K562 (cell line): Measurements from ENCODE around the gene ADGRB3. TPM values are rescaled to one million over a fixed set of nuclear protein-coding genes. Genes with fewer than 3 reads are reported as not detected.
A peak's percentile ranks its signal among the peaks of the same experiment; 100 is the strongest.

Experiments
- CHAMP1 ChIP-seq: fragments of 450-650 bp; IDR thresholded peaks from 2 replicates; pipeline ENCODE4 v1.6.1; 2016; ENCODE audit warnings: mild to moderate bottlenecking
- CTBP1 ChIP-seq: fragments of 450-650 bp; IDR thresholded peaks from 2 replicates; pipeline ENCODE4 v1.6.1; 2016; ENCODE audit warnings: borderline replicate concordance
- HDAC1 ChIP-seq, 2 experiments: fragments of 450-650 bp; IDR thresholded peaks; 2 replicates each; pipeline ENCODE4 v1.6.1; 2016 to 2017; ENCODE audit warnings: inconsistent platforms in 1 of 2, mild to moderate bottlenecking in 1 of 2, moderate library complexity in 1 of 2
- MAFF ChIP-seq: IDR thresholded peaks from 2 replicates; pipeline ENCODE4 v1.6.1; 2012; ENCODE audit warnings: low read length, improper control_type of control experiment
- NR2C1 ChIP-seq, 2 experiments: fragments of 450-650 bp; IDR thresholded peaks; 2 replicates each; pipeline ENCODE4 v1.6.1; 2017; ENCODE audit warnings: mild to moderate bottlenecking in 2 of 2, antibody characterized with exemption in 1 of 2, inconsistent platforms in 1 of 2, missing compliant biosample characterization in 1 of 2, missing genetic modification characterization in 1 of 2
- RBFOX2 ChIP-seq: fragments of 200-400 bp; formaldehyde crosslinking; IDR thresholded peaks from 2 replicates; pipeline ENCODE4 v1.6.1; 2017; ENCODE audit warnings: low read depth, mild to moderate bottlenecking, low read length, moderate library complexity
- SMARCA4 ChIP-seq: fragments of 450-650 bp; IDR thresholded peaks from 2 replicates; pipeline ENCODE4 v1.6.1; 2016
- ZNF589 ChIP-seq: fragments of 200-800 bp; sonication (Bioruptor generic); IDR thresholded peaks from 2 replicates; pipeline ENCODE4 v1.6.1; 2016; ENCODE audit warnings: low read depth, missing genetic modification characterization, missing compliant biosample characterization
- polyA plus RNA-seq, 8 experiments: library from polyadenylated mRNA; depleted of rRNA in 4 of 8; stranded (reverse) in 5 of 8; unstranded in 3 of 8; fragments of >200 nt; fragmentation: Nextera tagmentation in 2 of 8; fragmentation: Illumina TruSeq in 1 of 8; extraction: Ambion mirVana in 2 of 8; extraction: Trizol in 1 of 8; gene quantifications; 2 replicates each; pipeline versions ENCODE4 v1.2.1 to v1.2.3, GENCODE V29; 2011 to 2014; ENCODE audit warnings: inconsistent platforms in 1 of 8, missing spikeins in 1 of 8
- total RNA-seq, 7 experiments: library from RNA; depleted of rRNA in 6 of 7; stranded (reverse); fragments of >200 nt in 6 of 7; fragmentation: Illumina TruSeq in 2 of 7; extraction: Trizol in 2 of 7; gene quantifications; 2 replicates each; pipeline versions ENCODE4 v1.2.1 to v1.2.3, GENCODE V29; 2011 to 2021; ENCODE audit warnings: low replicate concordance in 1 of 7
- TF ChIP-seq, protein P1 (sequence below): fragments of 450-650 bp; IDR thresholded peaks from 2 replicates; pipeline ENCODE4 v1.6.1; 2017; ENCODE audit warnings: antibody characterized with exemption, mild to moderate bottlenecking
- TF ChIP-seq, protein P2 (sequence below), 3 experiments: fragments of 200-800 bp in 1 of 3; fragments of 250-450 bp in 1 of 3; fragments of 450-650 bp in 1 of 3; sonication (Bioruptor Pico) in 1 of 3; sonication (Bioruptor generic) in 1 of 3; formaldehyde crosslinking in 1 of 3; IDR thresholded peaks; 2 replicates each; pipeline versions ENCODE4 v1.6.1 to v1.8.0; 2016 to 2022; ENCODE audit warnings: mild to moderate bottlenecking in 2 of 3, missing genetic modification characterization in 2 of 3, missing compliant biosample characterization in 1 of 3, moderate library complexity in 1 of 3
- TF ChIP-seq, protein P3 (sequence below): IDR thresholded peaks from 2 replicates; pipeline ENCODE4 v1.6.1; 2012; ENCODE audit warnings: low read depth, low read length, improper control_type of control experiment, borderline replicate concordance

Gene ADGRB3
- total and polyA plus RNA-seq, 9 of the 15 experiments (the other 6 are each of a cell fraction or from before 2014, with no cell fraction given): 0.90 to 7.8 (median 2.4) TPM

DNA sequence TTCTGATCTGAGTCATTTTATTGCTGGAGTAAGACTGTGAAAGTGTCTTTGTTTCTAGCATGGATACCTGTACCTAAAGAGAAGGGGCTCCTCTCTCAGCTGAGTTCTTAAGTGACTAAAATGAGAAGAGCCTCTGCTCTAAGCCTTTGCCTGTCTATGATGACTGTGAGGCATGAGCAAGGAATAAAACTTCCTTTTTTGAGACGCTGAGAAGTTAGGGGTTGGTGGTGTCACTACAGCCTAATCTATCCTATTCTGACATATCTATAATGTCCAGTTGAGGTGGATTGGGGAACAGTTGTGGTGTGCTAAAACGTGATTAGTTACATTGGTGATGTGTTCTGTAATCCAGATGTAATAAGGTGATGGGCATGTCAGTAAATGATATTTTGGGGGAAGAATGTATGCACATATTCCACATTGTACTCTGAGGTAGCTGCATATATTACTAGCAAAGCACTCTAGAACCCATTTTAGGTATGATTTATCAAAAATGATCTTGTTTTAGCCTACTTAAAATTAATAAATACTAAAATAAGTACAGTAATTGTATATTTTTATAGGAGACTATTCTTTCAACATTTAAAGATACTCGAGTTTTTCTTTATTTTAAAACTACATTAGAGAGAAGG, 18.1 kb downstream of the ADGRB3 start (continued):
- TF ChIP-seq, protein P1, sequence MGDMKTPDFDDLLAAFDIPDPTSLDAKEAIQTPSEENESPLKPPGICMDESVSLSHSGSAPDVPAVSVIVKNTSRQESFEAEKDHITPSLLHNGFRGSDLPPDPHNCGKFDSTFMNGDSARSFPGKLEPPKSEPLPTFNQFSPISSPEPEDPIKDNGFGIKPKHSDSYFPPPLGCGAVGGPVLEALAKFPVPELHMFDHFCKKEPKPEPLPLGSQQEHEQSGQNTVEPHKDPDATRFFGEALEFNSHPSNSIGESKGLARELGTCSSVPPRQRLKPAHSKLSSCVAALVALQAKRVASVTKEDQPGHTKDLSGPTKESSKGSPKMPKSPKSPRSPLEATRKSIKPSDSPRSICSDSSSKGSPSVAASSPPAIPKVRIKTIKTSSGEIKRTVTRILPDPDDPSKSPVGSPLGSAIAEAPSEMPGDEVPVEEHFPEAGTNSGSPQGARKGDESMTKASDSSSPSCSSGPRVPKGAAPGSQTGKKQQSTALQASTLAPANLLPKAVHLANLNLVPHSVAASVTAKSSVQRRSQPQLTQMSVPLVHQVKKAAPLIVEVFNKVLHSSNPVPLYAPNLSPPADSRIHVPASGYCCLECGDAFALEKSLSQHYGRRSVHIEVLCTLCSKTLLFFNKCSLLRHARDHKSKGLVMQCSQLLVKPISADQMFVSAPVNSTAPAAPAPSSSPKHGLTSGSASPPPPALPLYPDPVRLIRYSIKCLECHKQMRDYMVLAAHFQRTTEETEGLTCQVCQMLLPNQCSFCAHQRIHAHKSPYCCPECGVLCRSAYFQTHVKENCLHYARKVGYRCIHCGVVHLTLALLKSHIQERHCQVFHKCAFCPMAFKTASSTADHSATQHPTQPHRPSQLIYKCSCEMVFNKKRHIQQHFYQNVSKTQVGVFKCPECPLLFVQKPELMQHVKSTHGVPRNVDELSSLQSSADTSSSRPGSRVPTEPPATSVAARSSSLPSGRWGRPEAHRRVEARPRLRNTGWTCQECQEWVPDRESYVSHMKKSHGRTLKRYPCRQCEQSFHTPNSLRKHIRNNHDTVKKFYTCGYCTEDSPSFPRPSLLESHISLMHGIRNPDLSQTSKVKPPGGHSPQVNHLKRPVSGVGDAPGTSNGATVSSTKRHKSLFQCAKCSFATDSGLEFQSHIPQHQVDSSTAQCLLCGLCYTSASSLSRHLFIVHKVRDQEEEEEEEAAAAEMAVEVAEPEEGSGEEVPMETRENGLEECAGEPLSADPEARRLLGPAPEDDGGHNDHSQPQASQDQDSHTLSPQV: peak; percentile 56
- TF ChIP-seq, protein P2, sequence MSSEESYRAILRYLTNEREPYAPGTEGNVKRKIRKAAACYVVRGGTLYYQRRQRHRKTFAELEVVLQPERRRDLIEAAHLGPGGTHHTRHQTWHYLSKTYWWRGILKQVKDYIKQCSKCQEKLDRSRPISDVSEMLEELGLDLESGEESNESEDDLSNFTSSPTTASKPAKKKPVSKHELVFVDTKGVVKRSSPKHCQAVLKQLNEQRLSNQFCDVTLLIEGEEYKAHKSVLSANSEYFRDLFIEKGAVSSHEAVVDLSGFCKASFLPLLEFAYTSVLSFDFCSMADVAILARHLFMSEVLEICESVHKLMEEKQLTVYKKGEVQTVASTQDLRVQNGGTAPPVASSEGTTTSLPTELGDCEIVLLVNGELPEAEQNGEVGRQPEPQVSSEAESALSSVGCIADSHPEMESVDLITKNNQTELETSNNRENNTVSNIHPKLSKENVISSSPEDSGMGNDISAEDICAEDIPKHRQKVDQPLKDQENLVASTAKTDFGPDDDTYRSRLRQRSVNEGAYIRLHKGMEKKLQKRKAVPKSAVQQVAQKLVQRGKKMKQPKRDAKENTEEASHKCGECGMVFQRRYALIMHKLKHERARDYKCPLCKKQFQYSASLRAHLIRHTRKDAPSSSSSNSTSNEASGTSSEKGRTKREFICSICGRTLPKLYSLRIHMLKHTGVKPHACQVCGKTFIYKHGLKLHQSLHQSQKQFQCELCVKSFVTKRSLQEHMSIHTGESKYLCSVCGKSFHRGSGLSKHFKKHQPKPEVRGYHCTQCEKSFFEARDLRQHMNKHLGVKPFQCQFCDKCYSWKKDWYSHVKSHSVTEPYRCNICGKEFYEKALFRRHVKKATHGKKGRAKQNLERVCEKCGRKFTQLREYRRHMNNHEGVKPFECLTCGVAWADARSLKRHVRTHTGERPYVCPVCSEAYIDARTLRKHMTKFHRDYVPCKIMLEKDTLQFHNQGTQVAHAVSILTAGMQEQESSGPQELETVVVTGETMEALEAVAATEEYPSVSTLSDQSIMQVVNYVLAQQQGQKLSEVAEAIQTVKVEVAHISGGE (CRISPR knock-in tag; IDR thresholded peaks at IDR 0.05): no peak; a peak in 1 of 6 replicates
- no peak for TF ChIP-seq NR2C1 (IDR thresholded peaks at IDR 0.05)
- TF ChIP-seq NR2C1 (tag; IDR thresholded peaks at IDR 0.05): no peak
- TF ChIP-seq, protein P3, sequence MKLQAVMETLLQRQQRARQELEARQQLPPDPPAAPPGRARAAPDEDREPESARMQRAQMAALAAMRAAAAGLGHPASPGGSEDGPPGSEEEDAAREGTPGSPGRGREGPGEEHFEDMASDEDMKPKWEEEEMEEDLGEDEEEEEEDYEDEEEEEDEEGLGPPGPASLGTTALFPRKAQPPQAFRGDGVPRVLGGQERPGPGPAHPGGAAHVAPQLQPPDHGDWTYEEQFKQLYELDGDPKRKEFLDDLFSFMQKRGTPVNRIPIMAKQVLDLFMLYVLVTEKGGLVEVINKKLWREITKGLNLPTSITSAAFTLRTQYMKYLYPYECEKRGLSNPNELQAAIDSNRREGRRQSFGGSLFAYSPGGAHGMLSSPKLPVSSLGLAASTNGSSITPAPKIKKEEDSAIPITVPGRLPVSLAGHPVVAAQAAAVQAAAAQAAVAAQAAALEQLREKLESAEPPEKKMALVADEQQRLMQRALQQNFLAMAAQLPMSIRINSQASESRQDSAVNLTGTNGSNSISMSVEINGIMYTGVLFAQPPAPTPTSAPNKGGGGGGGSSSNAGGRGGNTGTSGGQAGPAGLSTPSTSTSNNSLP: peak; percentile 94
- TF ChIP-seq ZNF589: no peak
- TF ChIP-seq HDAC1 (IDR thresholded peaks at IDR 0.05): 0 out of 4 replicates have a peak, but pooled peaks of 1 of the 2 experiments have one; percentile 22
- TF ChIP-seq CHAMP1: peak; percentile 72
- TF ChIP-seq RBFOX2: peak; percentile 55
- TF ChIP-seq MAFF: no peak
- TF ChIP-seq SMARCA4: peak; percentile 90
- TF ChIP-seq CTBP1: peak; percentile 45; the same call in 1 of the 2 replicates
